ENCODE results near the gene ACTRT3. TPM values are rescaled to one million over a fixed set of nuclear protein-coding genes. Genes with fewer than 3 reads are reported as not detected.
"Not testable (repeated sequence)": the region's sequence is repeated elsewhere in the genome, so short reads cannot be mapped to it uniquely, and the experiment has no call there.

The ACTRT3 gene
- polyA plus RNA-seq, 3 donors, result 4.1 to 5.6 (median 5.2) TPM

- peak; percentile 83 to 86 (median 84) for DNase-seq (ENCODE audit: low read depth in 3 of 3, low spot score in 2 of 3)
These were observed 3.8 kb upstream of the ACTRT3 start, which contains the start of gene MYNN for GRCh38 chr3:169772897-169773816. MYNN (plus strand) TSS chr3:169773396; CDS start chr3:169774296, 900 bp downstream.

- peak; percentile 76 to 94 (median 82) for DNase-seq (ENCODE audit: low read depth in 3 of 3, low spot score in 2 of 3)
These were observed 3.0 kb upstream of the ACTRT3 start for GRCh38 chr3:169772305-169772896.

GRCh38 chr3:169771497-169772304 is 2.3 kb upstream of the ACTRT3 start:
- DNase-seq (ENCODE audit: low read depth in 3 of 3, low spot score in 2 of 3), result peak; percentile 87 to 96 (median 88)

GRCh38 chr3:169764882-169765612 is 4.3 kb downstream of the ACTRT3 start, which contains the start of gene TERC:
TERC (minus strand) TSS chr3:169765060.
- peak; percentile 76 to 88 (median 82) for DNase-seq (ENCODE audit: low read depth in 3 of 3, low spot score in 2 of 3)

- DNase-seq (ENCODE audit: low read depth in 3 of 3, low spot score in 2 of 3), result peak in 1 of 3 donors; percentile 42
These were observed 5.0 kb downstream of the ACTRT3 start for GRCh38 chr3:169764312-169764881.

- DNase-seq (ENCODE audit: low read depth in 3 of 3, low spot score in 2 of 3), result no peak
These were observed 8.9 kb downstream of the ACTRT3 start for GRCh38 chr3:169760479-169760878.

- DNase-seq (ENCODE audit: low read depth in 3 of 3, low spot score in 2 of 3), result no peak
These were observed 10.1 kb downstream of the ACTRT3 start for GRCh38 chr3:169759256-169759655.

- no peak for DNase-seq (ENCODE audit: low read depth in 3 of 3, low spot score in 2 of 3)
These were observed 10.9 kb downstream of the ACTRT3 start for GRCh38 chr3:169758359-169758994.

- DNase-seq (ENCODE audit: low read depth in 3 of 3, low spot score in 2 of 3), result no peak
These were observed 13.9 kb downstream of the ACTRT3 start for GRCh38 chr3:169755488-169755887.

- DNase-seq (ENCODE audit: low read depth in 3 of 3, low spot score in 2 of 3), result no peak
These were observed 14.7 kb downstream of the ACTRT3 start for GRCh38 chr3:169754711-169755110.

- no peak for DNase-seq (ENCODE audit: low read depth in 3 of 3, low spot score in 2 of 3)
These were observed 17.5 kb downstream of the ACTRT3 start for GRCh38 chr3:169751875-169752274.

- no peak for DNase-seq (ENCODE audit: low read depth in 3 of 3, low spot score in 2 of 3)
These were observed 18.7 kb downstream of the ACTRT3 start for GRCh38 chr3:169750665-169751064.

GRCh38 chr3:169748670-169749069 is 20.7 kb downstream of the ACTRT3 start:
- no peak for DNase-seq (ENCODE audit: low read depth in 3 of 3, low spot score in 2 of 3)

- DNase-seq (ENCODE audit: low read depth in 3 of 3, low spot score in 2 of 3), result no peak
These were observed 22.4 kb downstream of the ACTRT3 start for GRCh38 chr3:169746924-169747323.

- no peak for DNase-seq (ENCODE audit: low read depth in 3 of 3, low spot score in 2 of 3)
These were observed 24.9 kb downstream of the ACTRT3 start for GRCh38 chr3:169744366-169745054.

- DNase-seq (ENCODE audit: low read depth in 3 of 3, low spot score in 2 of 3), result no peak
These were observed 30.3 kb downstream of the ACTRT3 start for GRCh38 chr3:169739067-169739466.

- not testable (repeated sequence) for DNase-seq (ENCODE audit: low read depth in 3 of 3, low spot score in 2 of 3)
These were observed 37.5 kb downstream of the ACTRT3 start for GRCh38 chr3:169731857-169732256.

GRCh38 chr3:169722724-169723123 is 46.6 kb downstream of the ACTRT3 start:
- no peak for DNase-seq (ENCODE audit: low read depth in 3 of 3, low spot score in 2 of 3)

GRCh38 chr3:169718415-169718814 is 50.9 kb downstream of the ACTRT3 start:
- DNase-seq (ENCODE audit: low read depth in 3 of 3, low spot score in 2 of 3), result not testable (repeated sequence)

Data from right renal cortex interstitium (tissue), 3 donors.